ENCODE data around the gene CDHR3. TPM values are rescaled to one million over a fixed set of nuclear protein-coding genes. Genes with fewer than 3 reads are reported as not detected.
A peak's percentile ranks its signal among the peaks of the same experiment; 100 is the strongest.

CDHR3 gene
- total and polyA plus RNA-seq, 8 donors = 0.86 to 3.7 (median 1.9) TPM

- WGBS, 2 donors = 8% methylated on average over 25 to 29 of the region's 29 CpGs
- no peaks in the 10 kb centered on the region for H3K36me3 ChIP-seq
- no peaks in the 10 kb centered on the region for H3K27me3 ChIP-seq
- no peak overlapping the region for H3K27ac ChIP-seq
- TF ChIP-seq CTCF (IDR thresholded peaks at IDR 0.05) = peak; percentile 94 to 99 (median 96)
- H3K9me3 ChIP-seq = no peaks in the 10 kb centered on the region
- FAIRE-seq = no peak
- peaks cover 0 to 3% (median 0%) of the 10 kb centered on the region in 3 donors for H3K4me1 ChIP-seq
- intact Hi-C loops (cut with DNase I) = loop anchor here in 1 of 3 donors (10.0 kb wide), 1 partner anchor 355 kb away; no protein-coding TSS in a partner anchor
- no peak overlapping the region for H3K4me3 ChIP-seq
- DNase-seq = peak; percentile 74 to 94 (median 88)
- peak; percentile 99 to 100 (median 99) for ATAC-seq
Observed at GRCh38 chr7:106009503-106010226, 46.6 kb downstream of the CDHR3 start.

GRCh38 chr7:106010331-106010730 is 47.3 kb downstream of the CDHR3 start:
- Histone ChIP-seq H3K27me3 (no peaks in the 10 kb centered on the region), H3K9me3 (no peaks in the 10 kb centered on the region), H3K4me3 (no peak overlapping the region), H3K36me3 (no peaks in the 10 kb centered on the region), H3K27ac (no peak overlapping the region), H3K4me1 (peaks cover 0 to 3% (median 0%) of the 10 kb centered on the region in 3 donors)
- intact Hi-C loops (cut with DNase I) = no loop called here
- no peak for FAIRE-seq
- ATAC-seq = no peak
- TF ChIP-seq CTCF (IDR thresholded peaks at IDR 0.05) = no peak
- no peak for DNase-seq
- 72 to 74% methylated on average over 3 of the region's 3 CpGs for WGBS, 2 donors

GRCh38 chr7:106010866-106011265 is 47.8 kb downstream of the CDHR3 start:
- no peaks in the 10 kb centered on the region for H3K9me3 ChIP-seq
- DNase-seq = no peak
- no peaks in the 10 kb centered on the region for H3K27me3 ChIP-seq
- H3K4me3 ChIP-seq = no peak overlapping the region
- TF ChIP-seq CTCF (IDR thresholded peaks at IDR 0.05) = no peak
- no peak for ATAC-seq
- 81 to 85% methylated on average over 4 of the region's 4 CpGs for WGBS, 2 donors
- H3K36me3 ChIP-seq = no peaks in the 10 kb centered on the region
- intact Hi-C loops (cut with DNase I) = no loop called here
- no peak for FAIRE-seq
- H3K4me1 ChIP-seq = peaks cover 0 to 3% (median 0%) of the 10 kb centered on the region in 3 donors
- H3K27ac ChIP-seq = no peak overlapping the region

- H3K4me1 ChIP-seq = peaks cover 0 to 3% (median 0%) of the 10 kb centered on the region in 3 donors
- TF ChIP-seq CTCF (IDR thresholded peaks at IDR 0.05) = no peak
- FAIRE-seq (no peak), ATAC-seq (no peak), DNase-seq (no peak)
- intact Hi-C loops (cut with DNase I) = no loop called here
- H3K27me3 ChIP-seq = no peaks in the 10 kb centered on the region
- 77 to 78% methylated on average over 5 of the region's 5 CpGs for WGBS, 2 donors
- no peak overlapping the region for H3K4me3 ChIP-seq
- H3K36me3 ChIP-seq = no peaks in the 10 kb centered on the region
- no peak overlapping the region for H3K27ac ChIP-seq
- H3K9me3 ChIP-seq = no peaks in the 10 kb centered on the region
Observed at GRCh38 chr7:106012184-106012583, 49.1 kb downstream of the CDHR3 start.

GRCh38 chr7:106012935-106013439 is 49.9 kb downstream of the CDHR3 start:
- no peak for TF ChIP-seq CTCF (IDR thresholded peaks at IDR 0.05)
- DNase-seq (no peak), FAIRE-seq (no peak), ATAC-seq (no peak)
- H3K36me3 ChIP-seq = no peaks in the 10 kb centered on the region
- peaks cover 0 to 3% (median 0%) of the 10 kb centered on the region in 3 donors for H3K4me1 ChIP-seq
- no peak overlapping the region for H3K4me3 ChIP-seq
- intact Hi-C loops (cut with DNase I) = no loop called here
- no peak overlapping the region for H3K27ac ChIP-seq
- WGBS, 2 donors = 66 to 73% methylated on average over 8 of the region's 8 CpGs
- no peaks in the 10 kb centered on the region for H3K27me3 ChIP-seq
- H3K9me3 ChIP-seq = no peaks in the 10 kb centered on the region
